ENCODE measurements around the gene ZACN.
A peak's percentile ranks its signal among the peaks of the same experiment; 100 is the strongest.

Gene ZACN

GRCh38 chr17:76083536-76084182 lies 4.7 kb downstream of the ZACN start:
- no peak for DNase-seq

GRCh38 chr17:76085066-76085730 lies 6.2 kb downstream of the ZACN start:
- DNase-seq: no peak

DNA sequence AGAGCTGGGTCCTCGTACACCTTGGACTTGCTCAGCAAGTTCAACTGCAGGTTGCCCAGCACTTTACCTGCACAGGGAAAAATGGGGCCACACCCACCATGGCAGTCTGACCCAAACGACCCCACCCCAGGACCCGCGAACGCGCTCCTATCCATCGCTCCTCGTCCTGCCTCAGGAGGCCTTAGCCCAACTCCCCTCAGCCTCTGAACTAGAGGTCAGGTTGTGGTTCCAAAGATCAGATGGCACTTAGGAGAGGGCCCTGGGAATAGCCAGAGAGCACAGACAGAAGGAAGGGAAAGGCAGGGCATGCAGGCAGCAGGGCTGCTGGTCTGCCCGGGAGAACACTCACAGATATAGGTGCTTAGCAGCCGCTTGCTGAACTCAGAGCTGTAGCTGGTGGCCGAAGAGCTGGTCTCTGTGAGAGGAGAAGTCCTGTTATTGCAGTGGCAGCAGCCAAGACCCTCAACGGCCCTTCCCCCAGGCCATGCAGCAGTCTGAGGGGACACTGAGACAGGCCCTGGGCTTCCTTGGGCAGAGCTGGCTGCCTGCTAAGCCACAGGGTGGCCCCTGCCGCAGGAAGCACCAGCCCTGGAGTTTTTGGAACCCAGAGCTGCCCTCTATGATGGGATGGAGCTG lies 6.9 kb downstream of the ZACN start:
- DNase-seq: no peak

- DNase-seq: no peak
Measured at GRCh38 chr17:76086384-76086783, 7.4 kb downstream of the ZACN start.

DNA sequence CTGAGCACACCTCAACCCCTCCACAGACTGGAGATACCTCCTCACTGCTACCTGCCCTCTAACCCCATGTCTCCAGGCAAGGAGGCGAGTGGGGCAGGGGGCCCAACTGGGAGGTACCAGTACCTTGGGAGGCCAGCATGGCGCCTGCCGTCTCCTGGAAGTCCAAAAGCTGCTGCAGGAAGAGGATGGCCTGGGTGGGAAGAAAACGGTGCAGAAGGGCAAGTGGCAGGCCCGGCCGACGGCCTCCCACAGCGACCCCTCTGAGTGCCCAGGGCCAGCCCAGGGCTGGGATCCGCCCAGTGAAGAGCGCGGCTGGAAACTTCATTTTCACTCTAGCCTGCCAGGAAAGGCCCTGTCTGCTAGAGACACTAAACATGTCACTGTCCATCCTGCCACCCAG lies 8.5 kb downstream of the ZACN start:
- no peak for DNase-seq

- no peak for DNase-seq
Measured at GRCh38 chr17:76088041-76088867, 9.3 kb downstream of the ZACN start.

DNA sequence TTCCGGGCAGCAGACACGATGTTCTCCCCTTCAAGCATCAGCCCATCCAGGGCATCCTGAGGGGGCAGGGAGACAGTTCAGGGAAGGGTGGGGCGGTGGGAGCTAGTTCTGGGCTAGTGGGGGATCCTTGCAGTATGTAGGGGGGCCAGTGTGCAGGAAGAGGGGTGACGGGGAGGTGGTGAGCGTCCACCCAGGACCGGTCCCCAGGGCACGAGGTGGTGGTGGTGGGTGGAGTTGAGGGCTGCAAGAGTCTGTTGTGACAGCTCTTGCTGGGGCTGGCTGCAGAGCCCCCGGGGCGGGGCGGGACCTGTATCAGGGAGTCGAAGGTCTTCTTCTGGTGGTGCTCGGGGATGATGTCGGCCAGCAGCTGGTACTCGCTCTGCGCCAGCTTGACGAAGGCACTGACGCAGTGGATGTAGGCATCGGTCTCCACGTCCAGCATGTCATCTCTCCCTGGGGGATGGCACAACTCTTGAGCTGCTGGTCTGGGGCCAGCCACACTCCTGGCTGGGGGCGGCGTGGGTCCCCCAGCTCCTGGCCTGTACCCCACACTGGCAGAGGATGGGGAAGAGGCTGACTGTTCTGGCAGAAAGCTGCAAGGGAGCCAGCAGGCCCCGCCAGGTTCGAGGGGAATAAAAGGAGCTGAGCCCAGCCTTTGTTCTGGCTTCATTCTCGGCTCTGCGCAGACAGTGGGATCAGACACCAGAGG lies 10.0 kb downstream of the ZACN start:
- DNase-seq: no peak

DNA sequence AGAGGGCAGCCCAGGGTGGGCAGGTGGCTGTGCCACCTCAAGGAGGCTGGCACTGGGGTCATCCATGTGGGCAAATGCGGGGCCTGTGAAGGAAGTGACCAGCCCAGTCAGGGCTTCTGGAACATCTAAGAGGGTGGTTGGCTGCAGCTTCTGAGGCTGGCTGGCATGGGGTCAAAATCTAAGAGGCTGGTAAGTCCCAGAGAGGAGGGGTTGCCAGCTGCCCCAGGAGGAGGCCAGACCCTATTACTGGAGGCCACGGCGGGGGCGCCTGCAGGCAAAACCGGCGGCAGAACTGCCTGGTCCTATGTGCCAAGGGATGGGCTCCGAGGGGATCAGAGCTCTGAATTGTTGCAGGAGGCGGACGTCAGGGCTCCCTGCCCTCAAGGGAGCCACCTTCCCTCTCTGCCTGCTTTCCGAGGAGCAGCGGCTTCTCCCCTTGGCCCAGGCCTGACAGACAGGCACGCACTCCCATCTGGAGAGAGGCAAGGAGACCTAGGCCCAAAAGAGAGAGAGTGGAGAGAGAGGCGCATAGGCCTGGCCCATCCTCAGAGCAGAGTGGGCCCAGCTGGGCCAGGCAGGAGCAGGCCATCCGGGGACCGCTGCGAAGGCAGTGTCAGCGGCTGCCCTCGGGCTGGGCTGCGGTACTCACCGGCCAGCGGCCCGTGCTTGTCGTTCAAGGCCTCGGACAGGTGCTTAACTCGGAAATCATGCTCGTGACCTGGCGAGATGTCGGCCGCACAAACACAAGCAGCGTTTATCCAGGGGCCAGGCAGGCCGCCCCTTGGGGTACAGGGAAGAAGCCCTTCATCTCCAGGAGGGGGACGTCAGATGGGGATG lies 10.9 kb downstream of the ZACN start:
- no peak for DNase-seq

DNA sequence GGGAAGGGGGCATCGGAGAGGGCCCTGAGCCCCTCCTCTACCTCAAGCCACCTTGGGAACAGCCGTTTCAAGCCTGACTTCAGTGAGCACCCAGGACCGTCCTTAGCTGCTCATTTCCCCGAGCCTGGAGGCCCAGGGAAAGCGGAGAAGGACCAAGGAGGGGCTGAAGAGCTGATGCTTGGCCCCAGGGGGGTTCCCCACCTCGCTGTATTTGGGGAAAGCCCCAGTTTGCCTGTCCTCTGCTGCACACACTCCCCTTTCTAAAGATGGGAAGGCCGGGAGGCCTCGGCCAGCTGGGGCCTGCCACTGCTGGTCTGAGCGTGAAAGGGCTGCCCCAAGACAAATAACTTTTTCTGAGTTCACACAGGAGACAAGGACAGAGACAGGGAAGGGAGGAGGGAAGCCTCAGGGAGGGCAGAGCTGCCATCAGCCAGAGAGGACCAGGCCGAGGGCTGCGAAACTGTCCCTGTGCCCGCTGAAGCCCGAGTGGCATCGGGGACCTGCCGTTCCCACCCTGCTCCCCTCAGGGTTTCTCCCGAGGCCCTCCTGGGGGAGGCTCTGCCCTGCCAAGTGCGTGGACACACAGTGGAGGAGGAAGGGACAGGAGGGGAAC lies 11.6 kb downstream of the ZACN start:
- DNase-seq: no peak

DNA sequence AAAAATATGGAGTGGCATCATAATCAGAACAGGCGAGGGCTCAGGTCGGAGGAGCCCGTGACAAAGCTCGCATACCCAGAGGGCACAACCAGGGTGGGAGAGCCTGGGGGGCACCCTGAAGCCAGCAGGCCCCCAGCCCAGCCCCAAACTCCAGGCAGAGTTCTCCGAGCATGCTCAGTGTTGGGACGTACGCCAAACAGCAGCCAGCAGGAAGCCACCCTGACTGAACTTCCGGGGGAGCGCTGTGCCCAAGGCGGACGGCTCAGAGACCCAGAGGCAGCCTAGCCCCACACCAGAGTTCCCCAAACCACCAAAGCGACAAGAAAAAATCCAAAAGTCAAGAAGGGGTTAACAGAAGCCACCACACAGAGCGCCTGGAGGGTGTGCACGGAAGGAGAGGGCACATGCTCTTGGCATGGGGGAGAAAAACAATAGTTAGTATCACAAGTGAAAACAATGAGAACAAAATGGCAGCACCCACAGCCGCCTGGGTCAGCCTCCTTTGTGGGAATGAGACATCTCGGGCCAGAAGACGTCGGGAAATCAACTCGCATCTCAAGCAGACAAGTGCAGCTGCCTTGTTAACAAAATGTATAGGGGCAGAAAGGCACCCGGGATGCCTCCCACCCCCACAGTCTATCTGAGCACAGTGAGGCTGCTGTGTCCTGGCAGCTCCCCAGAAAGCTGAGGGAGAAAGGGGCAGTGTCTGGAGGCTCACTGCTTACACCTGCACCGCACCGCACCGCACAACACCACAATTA lies 12.7 kb downstream of the ZACN start:
- no peak for DNase-seq

DNA sequence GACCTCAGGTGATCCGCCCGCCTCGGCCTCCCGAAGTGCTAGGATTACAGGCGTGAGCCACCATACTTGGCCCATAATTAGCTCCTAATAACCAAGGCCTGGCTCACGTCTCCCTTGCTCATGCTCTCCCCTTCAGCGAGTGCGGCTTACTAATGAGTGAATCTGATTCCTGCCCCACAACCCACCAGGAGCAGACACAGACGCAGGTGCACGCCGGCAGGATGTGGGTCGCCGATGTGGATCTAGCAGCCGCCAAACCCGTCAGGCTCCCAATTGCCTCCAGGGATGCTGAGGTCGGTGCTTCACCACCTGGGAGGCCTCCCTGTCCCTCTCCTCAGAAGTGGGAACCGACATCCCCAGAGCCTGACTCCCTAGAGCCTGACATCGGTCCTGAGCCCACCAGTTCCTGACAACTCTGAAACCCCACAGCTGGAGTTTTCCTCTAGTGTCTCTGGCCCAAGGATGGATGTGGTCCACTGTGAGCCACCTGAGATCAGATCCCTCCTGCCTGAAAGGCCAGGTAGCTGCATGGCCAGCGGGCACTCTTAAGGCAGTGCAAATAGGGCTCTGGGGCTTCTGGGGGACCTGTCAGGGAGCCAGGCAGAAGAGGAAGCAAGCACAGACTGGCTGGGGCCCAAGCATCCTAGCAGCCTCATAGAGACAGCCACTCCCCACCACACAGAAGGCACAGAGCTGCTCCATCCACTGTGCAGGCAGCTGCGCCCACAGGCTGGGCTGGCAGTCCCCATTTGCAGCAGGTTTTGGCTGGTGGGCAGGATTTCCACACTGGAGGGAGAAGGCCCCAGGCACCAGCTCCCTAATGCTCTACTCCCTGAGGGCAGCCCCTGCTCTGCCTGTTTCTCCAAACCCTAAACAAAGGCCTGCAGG lies 13.8 kb downstream of the ZACN start:
- no peak for DNase-seq

DNA sequence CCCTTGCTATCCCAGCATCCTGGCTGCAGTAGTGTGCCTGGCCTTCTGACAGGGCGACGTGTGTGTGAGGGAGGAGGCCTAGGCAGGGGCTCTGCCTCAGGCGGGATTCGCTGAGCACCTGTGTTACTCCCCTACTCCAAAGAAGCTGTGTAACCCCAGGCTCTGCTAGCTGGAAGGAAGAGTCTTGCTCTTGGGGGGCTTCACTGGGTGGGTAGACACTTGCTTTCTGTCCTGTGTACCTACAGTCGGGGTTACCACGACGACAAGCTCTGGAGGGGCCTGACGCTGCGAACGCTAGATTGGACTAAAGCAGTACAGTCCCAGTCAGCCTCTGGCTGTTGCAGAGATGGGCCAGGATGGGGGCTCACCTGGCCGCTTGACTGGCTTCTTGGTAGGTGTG lies 15.1 kb downstream of the ZACN start:
- DNase-seq: no peak

GRCh38 chr17:76095943-76096342 lies 17.0 kb downstream of the ZACN start:
- no peak for DNase-seq

DNA sequence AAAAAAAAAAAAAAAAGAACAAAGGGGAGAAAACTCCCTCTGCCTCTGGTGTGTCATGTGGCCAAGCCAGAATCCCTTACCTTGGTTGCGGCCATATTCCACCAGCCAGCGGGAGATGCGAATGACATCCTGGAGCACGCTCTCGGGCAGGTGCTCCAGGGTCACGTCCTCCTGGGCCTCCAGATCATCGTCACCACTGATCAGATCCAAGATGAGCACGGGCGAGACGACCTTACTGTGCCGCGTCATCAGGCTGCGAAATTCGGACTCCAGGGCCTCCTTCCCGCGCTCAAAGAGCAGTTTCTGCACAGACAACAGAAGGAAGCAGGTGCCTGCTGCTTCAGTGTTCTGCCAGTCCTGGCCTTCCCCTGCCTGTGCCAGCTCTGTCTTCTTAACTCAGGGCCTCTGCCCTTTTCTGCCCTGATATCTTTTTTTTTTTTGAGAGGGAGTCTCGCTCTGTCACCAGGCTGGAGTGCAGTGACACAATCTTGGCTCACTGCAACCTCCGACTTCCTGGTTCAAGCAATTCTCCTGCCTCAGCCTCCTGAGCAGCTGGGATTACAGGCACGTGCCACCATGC lies 18.8 kb downstream of the ZACN start:
- no peak for DNase-seq

DNA sequence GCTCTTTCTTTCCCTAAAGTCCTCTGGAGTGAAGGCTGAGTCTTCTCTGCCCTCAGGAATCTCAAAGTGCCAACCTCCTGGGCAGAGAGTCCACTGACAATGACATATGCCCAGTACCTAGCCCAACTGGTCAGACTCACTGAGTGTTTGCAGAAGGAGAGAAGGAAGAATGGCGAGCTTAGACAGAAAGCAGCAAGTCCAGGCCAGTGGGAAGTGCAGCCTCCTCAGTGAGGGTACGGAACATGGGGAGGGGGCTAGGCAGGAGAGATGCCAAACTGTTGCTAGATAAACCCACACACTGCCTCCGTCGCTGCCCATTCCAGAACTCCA lies 23.9 kb downstream of the ZACN start:
- DNase-seq: no peak

DNA sequence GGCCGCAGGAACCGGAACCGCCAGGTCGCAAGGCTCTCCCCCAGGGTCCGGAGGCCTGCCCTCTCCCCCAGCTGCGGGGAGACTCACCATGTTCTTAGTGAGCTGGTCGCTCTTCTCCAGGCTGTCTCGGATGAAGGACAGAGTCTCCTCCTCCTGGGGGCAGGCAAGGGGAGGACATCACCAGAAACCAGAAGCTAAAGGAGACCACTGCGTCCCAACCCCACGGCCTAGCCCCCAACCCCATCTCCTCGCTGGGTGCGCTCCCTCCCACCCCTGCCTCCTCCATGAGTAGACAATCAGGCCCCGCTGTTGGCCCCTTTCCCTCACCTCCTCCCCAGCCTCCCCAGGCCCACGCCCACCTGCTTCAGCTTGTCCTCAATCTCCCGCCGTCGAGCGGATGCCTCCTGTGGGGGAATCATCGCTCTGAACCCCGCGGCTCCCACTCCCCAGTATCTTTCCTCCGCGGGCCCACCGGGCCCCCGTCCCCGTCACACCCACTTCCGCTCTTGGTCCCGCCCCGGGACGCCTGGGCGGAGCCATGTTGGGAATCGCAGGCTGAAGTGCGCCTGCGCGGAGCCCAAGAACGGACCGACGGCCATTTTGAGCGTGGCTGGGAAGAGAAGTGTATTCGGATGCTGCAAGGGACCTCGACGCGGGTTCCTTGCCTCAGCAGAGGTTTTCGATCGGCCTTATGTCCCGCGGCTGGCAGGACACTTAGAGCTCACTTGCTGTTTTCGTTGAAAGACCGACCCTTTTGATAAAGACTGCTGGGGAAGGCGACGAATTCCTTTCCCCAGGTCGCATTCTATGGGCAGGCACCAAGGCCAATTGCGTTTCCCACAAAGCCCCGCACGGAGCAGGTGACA lies 24.5 kb downstream of the ZACN start, which contains the start of gene EXOC7:
EXOC7 (minus strand) TSS at position 514 of the 866 bp plus-strand sequence; CDS start at position 419, 95 bp downstream.
- DNase-seq: peak; percentile 92

GRCh38 chr17:76104140-76104895 lies 25.3 kb downstream of the ZACN start:
- DNase-seq: no peak

GRCh38 chr17:76104896-76105231 lies 25.9 kb downstream of the ZACN start:
- no peak for DNase-seq

All from stimulated activated CD4-positive, alpha-beta T cell treated with anti-CD3 and anti-CD28 coated beads, Interleukin-4, amount 100 ng/mL, for 24 hours (primary cell).